ENCODE data around the gene ATG9A.

- TF ChIP-seq, protein P1, sequence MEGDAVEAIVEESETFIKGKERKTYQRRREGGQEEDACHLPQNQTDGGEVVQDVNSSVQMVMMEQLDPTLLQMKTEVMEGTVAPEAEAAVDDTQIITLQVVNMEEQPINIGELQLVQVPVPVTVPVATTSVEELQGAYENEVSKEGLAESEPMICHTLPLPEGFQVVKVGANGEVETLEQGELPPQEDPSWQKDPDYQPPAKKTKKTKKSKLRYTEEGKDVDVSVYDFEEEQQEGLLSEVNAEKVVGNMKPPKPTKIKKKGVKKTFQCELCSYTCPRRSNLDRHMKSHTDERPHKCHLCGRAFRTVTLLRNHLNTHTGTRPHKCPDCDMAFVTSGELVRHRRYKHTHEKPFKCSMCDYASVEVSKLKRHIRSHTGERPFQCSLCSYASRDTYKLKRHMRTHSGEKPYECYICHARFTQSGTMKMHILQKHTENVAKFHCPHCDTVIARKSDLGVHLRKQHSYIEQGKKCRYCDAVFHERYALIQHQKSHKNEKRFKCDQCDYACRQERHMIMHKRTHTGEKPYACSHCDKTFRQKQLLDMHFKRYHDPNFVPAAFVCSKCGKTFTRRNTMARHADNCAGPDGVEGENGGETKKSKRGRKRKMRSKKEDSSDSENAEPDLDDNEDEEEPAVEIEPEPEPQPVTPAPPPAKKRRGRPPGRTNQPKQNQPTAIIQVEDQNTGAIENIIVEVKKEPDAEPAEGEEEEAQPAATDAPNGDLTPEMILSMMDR (IDR thresholded peaks at IDR 0.05), result no peak
- TF ChIP-seq POLR2AphosphoS5 (IDR thresholded peaks at IDR 0.05) (no peak), POLR2A (IDR thresholded peaks at IDR 0.05) (no peak)
These were observed 1.2 kb downstream of the ATG9A start for GRCh38 chr2:219228041-219228910.
